ENCODE results near the gene HMG20B. TPM values are rescaled to one million over a fixed set of nuclear protein-coding genes. Genes with fewer than 3 reads are reported as not detected.

HMG20B gene
- total and polyA plus RNA-seq, 2 of the 8 experiments (the other 6 are each of a cell fraction or from before 2014, with no cell fraction given), result 42.9 to 74.2 TPM

GRCh38 chr19:3524078-3524842, 48.5 kb upstream of the HMG20B start (continued):
- TF ChIP-seq TAF7 (optimal IDR thresholded peaks at IDR 0.05; ENCODE audit: borderline replicate concordance, low read depth, low read length), result no peak
- no peak for TF ChIP-seq BACH1 (IDR thresholded peaks at IDR 0.05; ENCODE audit: low read length)
- no peak for TF ChIP-seq SP4 (IDR thresholded peaks at IDR 0.05; ENCODE audit: low read length)
- no peak for TF ChIP-seq TCF12 (IDR thresholded peaks at IDR 0.05; ENCODE audit: low read depth, low read length)
- no peak for TF ChIP-seq PHF8 (conservative IDR thresholded peaks at IDR 0.05; ENCODE audit: low read depth, low read length)
- no peak for TF ChIP-seq CHD7 (IDR thresholded peaks at IDR 0.05; ENCODE audit: insufficient replicate concordance, low read length)
- TF ChIP-seq RAD21 (IDR thresholded peaks at IDR 0.05 in 1 of 2, conservative IDR thresholded peaks at IDR 0.05 in 1 of 2; ENCODE audit: low read depth in 2 of 2, low read length in 2 of 2), result no peak
- TF ChIP-seq RNF2 (IDR thresholded peaks at IDR 0.05; ENCODE audit: borderline replicate concordance, low read depth, low read length, missing control alignments, poor library complexity, severe bottlenecking), result no peak
